Posterior vena cava (tissue), 2 donors: ENCODE data around the gene CHPT1. TPM values are rescaled to one million over a fixed set of nuclear protein-coding genes. Genes with fewer than 3 reads are reported as not detected.
"Not testable (repeated sequence)": the region's sequence is repeated elsewhere in the genome, so short reads cannot be mapped to it uniquely, and the experiment has no call there.

Source experiments
- DNase-seq: peaks from one replicate; pipeline ENCODE4 v3.0.0-alpha.2; 2020; ENCODE audit warnings: low spot score
- intact Hi-C, 2 donors: fragments of 100-400 bp; cut with DNase I; formaldehyde crosslinking; loops; one replicate each; pipeline versions ENCODE4 v1.14.1 to v1.14.2; 2022 to 2023
- long read RNA-seq, 2 donors: library from polyadenylated mRNA; unstranded; transcript quantifications; one replicate each; pipeline ENCODE4 v2.0.0, GENCODE V29; 2020 to 2021
- total RNA-seq, 2 donors: library from RNA; stranded (reverse); fragmentation: NEBNext Ultra II Directional; extraction: Animal tissue kit (Norgen Biotek cat#: 25700); gene quantifications; one replicate each; pipeline ENCODE4 v1.2.1, GENCODE V29; 2021
- donor health status: DM: yes; HTN: yes; CAD: no.
- donor health status: DM: yes; HTN: yes; CAD: no.

Gene CHPT1
- 10 to 100 TPM; 45.6 to 49.1 TPM for total RNA-seq
- long read RNA-seq, donor 1, transcript CHPT1-201 (9 exons, 1,585 nt) = major isoform, 26 of 36 reads
- long read RNA-seq, donor 1, partial matches to known transcripts = 2 of 36 reads
- long read RNA-seq, donor 1, other reads (novel, unspliced or antisense) = 4 of 36 reads
- long read RNA-seq, donor 2, transcript CHPT1-201 (9 exons, 1,585 nt) = major isoform, 9 of 14 reads
- long read RNA-seq, donor 2, partial matches to known transcripts = 1 of 14 reads
- long read RNA-seq, donor 2, other reads (novel, unspliced or antisense) = 2 of 14 reads

DNA sequence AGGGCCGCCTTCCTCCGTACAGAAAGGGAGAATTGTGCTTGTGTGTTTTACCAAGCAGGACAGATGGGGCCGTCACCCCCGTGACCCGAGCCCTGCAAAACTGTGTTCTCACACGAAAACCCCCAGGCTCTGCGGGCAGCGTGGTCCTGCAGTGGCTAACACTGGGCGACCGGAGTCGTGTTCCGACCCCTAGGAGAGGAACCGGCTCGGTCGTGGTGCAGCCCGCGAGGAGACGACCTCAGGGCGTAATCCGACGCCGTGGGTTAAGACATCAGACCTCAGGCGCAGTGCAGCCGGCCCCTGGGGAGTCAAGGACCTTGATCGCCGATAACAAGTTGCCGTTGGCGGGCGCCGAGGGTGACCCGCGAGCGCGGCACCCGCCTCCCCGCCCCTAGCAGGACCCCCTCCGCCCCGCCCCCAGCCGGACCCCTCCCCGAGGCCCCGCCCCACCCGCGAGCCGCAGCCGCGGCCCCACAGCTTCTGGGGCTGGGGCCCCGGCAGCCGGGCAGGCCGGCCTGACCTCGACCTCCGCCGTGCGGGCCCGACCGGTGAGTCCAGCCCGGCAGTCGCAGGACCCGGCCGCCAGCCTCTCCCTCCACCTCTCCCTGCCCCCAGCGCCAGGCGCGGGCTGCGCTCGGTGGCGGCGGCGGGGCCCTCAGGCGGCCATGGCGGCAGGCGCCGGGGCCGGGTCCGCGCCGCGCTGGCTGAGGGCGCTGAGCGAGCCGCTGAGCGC, at the start of gene CHPT1:
Gene CHPT1 (plus strand): TSS at position 444 of the 733 bp plus-strand sequence. CDS start 222 bp downstream, at position 666.
- peak; percentile 89 for DNase-seq
- intact Hi-C loops = no loop called here

DNA sequence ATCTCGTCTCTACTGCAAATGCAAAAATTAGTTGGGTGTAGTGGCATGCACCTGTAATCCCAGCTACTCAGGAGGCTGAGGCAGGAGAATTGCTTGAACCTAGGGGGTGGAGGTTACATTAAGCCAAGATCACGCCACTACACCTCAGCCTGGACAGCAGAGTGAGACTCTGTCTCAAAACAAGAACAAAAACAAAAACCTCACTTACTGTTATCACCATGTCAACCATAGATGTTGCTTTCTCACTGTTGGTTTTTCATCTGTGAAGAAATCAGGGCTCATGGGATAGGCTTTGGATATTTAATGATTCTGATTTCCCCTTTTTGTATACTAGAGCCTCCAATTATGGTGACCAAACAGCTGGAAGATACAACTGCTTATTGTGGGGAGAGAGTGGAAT, 49.7 kb upstream of the CHPT1 start:
- DNase-seq = no peak
- intact Hi-C loops = no loop called here

DNA sequence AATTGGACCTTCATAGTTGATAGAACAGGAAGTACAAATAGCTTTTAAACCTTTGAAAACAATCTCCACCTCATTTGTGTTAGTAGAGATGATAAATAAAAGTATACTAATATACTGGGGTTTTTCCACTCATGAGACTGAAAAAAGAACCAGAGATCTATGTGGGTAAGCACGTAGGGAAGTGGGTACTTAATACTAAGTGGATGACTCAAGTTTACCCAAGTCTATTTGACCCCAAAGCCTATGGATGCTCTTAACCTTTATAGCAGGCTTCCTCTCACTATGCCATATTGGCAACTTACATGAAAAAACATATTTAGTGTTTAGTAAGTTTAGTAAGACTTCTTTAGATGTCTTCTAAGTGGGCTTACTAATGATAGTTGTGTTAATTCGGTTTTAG, 49.2 kb upstream of the CHPT1 start:
- no peak for DNase-seq
- intact Hi-C loops = no loop called here

DNA sequence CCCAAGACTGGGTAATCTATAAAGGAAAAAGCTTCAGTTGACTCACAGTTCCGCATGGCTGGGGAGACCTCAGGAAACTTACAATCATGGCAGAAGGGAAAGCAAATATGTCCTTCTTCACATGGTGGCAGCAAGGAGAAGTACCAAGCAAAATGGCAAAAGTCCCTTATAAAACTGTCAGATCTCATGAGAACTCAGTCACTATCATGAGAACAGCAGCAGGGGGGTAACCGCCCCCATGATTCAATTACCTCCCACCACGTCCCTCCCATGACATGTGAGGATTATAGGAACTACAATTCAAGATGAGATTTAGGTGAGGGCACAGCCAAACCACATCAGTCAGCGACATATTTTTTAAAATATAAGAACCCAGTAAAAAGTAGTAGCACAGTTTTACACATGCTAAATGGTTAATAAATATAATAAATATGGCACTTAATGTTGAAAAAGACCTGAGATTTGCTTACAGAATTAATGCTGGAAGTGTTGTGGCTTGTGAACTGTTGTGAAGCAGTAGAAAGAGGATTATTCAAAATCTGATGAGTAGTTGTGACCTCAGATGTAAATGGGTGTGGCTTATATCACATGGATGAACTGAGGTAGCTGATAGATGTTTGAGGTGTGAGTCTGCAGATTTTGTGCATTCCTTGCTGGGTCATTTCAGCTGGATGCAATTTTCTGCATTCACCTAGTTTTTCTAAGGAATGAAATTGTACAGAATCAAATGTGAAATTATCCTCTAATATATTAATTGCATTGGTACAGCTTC, 46.9 kb upstream of the CHPT1 start:
- intact Hi-C loops = no loop called here
- DNase-seq = no peak

DNA sequence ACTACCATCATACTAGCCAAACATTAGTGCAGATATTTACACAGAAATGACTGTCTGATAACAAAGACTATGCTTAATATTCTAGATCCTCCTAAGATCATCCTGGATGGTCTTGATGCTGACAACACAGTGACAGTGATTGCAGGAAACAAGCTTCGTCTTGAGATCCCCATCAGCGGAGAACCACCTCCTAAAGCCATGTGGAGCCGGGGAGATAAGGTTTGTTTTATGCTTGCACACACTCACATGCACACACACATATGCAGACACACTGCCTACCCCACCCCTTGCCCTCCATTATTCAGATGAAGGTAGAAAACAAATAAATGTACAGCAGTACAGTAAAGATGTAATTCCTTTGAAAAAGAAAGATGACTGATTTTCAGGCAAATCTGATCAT, 44.4 kb upstream of the CHPT1 start:
- DNase-seq = no peak
- intact Hi-C loops = no loop called here

DNA sequence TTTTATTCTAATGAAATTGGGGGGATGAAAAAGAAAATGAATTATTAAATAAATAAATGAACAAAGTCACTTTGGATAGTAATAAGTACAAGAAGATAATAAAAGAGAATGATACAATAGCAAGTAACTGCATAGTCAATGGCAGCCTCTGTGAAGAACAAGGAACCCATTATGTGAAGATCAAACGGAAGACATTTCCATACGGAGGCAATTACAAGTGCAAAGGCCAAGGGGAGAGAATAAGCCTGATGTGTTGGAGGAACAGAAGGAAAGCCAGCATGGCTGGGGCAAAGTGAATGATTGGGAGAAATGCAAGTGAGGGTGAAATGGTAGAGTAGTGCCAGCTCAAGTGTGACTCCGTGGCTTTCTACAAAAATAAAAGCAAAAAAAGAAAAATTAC, 43.9 kb upstream of the CHPT1 start:
- no peak for DNase-seq
- intact Hi-C loops = no loop called here

DNA sequence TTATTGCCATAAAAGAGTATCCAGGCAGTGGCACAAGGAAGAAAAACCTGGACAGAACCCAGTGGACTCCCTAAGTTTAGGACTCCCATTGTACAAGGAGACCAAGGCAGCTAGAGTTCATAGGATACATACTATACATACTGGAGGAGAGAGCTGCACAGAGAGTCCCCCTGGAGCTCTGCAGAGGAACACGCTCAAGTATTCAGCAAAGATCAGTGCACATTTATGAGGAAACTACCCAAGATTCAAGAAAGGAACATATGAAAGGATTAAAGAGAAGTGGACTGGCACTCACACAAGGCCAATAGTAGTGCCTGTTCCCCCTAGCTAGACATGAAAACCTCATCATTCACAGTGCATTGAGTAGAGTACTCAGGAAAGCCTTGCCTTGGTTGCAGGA, 43.0 kb upstream of the CHPT1 start:
- intact Hi-C loops = no loop called here
- no peak for DNase-seq

DNA sequence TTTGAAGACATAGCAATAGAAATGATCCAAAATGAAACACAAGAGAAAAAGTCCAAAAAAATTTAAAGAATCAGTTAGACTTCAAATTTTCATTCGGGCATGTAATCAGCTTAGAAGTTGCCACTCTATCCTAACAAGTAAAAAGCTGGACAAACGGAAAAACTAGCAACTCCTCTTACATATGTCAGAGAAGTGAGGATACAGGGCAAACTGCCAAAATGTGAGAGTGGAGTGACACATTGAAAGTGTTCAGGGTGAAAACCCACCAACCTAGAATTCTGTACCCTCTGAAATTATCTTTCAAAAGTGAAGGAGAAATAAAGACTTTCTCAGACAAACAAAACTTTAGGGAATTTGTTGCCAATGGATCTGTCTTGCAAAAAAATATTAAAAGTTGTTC, 42.0 kb upstream of the CHPT1 start:
- no peak for DNase-seq
- intact Hi-C loops = no loop called here

DNA sequence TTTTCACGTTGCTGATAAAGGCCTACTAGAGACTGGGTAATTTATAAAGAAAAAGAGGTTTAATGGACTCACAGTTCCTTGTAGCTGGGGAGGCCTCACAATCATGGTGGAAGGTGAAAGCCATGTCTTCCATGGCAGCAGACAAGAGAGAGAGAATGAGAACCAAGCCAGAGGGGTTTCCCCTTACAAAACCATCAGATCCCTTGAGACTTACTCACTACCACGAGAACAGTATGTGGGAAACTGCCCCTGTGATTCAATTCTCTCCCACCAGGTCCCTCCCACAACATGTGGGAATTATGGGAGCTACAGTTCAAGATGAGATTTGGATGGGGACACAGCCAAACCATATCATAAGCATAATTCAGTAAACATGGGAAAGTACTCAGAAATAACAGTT, 36.8 kb upstream of the CHPT1 start:
- intact Hi-C loops, DNase-seq: not testable (repeated sequence)

DNA sequence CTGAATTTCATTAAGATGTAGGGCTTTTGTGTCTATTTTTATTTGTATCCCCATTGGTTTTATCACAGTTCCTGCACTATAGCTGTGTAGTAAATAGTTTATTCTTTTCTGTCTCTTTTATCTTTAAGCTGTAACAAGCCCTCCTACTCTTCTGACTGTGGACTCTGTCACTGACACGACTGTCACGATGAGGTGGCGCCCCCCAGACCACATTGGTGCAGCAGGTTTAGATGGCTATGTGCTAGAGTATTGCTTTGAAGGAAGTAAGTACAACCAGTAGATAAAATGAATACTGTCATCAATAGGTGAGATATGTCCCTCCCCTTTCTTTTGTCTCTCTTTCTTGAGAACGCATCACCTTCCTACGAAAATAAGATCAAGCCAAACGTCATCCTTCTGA, 34.1 kb upstream of the CHPT1 start:
- no peak for DNase-seq
- intact Hi-C loops = no loop called here

DNA sequence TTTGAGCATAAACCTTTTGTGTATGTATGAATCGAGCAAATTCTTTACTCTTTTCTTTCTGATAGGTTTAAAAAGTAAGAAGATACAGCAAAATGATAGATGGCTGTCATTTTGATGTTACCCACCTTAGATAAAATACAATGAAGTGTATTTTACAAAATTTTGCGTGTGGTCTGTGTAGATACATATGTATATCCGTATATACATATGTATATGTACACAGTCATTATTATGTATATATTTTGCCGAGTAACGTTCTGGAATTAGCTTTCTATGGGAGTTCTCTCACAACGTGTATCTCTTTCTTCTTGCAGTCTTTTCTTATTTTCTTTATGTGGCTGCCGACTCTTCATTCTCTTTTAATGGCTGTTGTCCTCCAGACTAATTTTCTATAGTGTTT, 32.4 kb upstream of the CHPT1 start:
- intact Hi-C loops = no loop called here
- DNase-seq = no peak

DNA sequence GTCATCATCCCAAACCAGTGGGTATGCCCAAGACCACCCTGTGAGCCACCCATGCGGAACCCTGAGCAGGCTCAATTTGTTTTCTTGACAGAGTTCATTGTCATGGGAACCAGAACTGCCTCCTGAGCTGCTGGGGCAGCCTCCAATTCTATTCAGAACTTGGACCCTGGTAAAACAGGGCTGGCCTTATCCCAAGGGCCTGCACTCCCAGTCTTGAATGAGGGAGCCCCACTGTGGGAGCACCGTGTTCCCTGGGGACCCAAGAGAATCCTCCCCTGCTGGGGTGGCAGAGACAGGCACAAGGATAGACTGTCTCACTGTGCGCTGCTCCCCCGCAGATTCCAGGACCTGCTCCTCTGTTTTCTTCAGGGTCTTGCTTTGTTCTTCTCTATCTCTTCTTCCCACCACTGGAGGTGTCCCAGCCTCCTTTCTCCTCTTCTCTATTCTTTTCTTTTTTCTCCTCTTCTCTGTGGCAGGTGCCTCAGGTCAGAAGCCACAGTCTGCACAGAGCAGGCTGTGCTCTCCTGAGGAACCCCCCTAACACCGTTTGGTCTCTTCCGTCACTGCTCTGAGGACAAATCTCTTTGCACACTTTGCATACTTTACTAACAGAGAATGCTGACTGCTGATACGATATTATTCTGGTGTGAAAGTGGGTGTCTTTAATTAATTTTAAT, 31.2 kb upstream of the CHPT1 start:
- intact Hi-C loops = no loop called here
- DNase-seq = no peak

DNA sequence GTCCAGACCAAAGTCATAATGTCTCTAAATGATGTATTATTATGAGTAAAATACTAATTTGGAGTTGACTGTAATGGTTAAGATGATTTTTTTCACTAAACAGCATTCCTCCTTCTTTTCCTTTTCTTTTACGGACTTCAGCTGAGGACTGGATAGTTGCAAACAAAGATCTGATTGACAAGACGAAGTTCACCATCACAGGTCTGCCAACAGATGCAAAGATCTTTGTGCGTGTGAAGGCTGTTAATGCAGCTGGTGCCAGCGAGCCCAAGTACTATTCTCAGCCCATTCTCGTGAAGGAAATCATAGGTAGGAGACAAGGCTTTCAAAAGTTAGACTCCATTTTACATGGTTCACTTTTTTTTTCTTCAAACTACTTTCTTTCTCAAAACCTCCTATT, 29.8 kb upstream of the CHPT1 start:
- DNase-seq = no peak
- intact Hi-C loops = no loop called here

DNA sequence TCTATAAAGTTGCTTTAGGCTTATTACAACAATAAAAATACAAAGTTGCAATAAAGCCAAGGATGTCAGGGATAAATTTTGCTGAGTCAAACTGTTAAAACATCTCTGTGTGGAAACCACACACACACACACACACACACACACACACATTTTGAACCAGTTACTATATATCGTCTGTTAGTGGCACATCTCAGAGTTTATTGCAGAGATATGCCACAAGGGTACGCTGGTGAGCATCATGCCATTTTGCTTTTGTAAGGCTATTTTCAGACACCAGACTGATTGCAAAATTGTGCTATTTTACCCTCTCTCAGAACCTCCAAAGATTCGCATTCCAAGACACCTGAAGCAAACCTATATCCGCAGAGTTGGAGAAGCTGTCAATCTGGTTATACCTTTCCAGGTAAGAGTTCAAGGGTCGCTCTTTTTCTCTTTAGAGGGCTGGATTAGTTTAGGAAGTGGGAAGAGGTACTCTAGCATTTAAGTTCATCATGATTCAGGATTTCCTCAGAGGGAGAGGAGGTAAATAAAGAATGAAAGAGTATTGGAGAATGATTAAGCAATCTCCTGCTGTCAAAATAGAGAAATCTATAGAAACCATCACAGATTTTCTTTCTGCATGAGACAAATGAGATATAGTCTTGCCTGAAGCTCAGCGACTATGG, 27.3 kb upstream of the CHPT1 start:
- DNase-seq = no peak

DNA sequence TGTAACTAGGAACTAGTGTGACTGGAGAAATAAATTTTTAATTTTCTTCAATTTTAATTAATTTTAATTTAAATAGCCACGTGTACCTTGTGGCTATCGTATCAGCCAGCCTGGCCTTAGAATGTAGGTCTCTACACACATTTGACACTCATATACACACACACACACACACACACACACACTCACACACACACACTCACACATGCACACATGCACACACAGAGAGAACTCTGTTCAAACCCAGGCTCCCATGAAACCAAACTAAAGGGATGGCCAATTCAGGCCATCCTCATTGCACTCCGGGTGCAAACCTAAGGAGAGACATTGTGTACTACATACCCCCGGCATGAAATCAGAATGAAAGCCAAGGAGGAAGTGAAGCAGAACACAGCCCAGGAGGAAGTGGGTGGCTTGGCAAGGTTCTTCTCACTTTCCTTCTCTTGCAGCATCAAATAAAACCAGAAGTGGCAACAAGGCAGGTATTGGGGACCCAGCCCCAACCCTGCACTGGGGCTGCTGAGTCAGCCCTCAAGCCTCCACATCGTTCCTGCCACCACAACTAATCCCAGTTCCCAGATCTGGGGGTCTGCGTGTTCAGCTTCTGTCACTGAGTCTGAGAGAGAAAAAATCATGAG, 26.2 kb upstream of the CHPT1 start:
- DNase-seq = no peak
- intact Hi-C loops = no loop called here

More for the DNA sequence above, 27.3 kb upstream of the CHPT1 start:
- intact Hi-C loops = no loop called here

DNA sequence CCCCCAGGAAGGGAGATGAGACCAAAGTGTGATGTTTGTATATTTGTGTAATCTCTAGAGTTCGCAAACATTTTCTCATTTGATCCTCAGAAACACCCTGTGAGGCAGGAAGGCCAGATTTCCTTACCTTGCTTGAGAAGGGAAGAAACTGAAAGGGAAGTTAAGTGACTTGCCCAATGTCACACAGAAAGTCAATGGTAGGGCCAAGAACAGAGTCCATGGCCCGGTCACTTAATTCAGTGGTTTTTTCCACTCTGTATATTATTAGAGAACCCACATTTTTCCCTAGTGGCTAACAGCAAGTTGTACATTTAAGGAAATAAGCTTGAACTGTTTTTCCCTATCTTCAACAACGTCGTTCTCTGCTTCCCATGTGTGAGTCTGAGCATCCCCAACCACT, 25.6 kb upstream of the CHPT1 start:
- DNase-seq = no peak
- intact Hi-C loops = no loop called here

DNA sequence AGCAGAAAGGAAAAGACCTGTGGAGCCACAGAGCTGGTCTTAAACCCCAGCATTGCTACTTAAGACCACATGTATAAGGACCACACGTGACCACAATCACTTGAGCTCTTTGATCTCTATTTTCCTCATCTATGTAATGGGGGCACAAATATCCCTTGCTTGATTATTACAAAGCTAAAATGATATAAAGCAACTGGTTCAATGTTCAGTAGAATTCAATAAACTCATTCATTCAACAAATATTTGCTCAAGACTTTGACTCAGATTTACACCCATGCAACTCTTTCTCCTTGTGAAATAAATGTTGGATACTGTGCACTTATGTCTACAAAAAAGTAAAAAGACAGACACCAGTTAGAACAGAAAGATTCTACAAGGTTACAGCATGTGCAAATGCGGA, 21.9 kb upstream of the CHPT1 start:
- intact Hi-C loops = no loop called here
- no peak for DNase-seq

DNA sequence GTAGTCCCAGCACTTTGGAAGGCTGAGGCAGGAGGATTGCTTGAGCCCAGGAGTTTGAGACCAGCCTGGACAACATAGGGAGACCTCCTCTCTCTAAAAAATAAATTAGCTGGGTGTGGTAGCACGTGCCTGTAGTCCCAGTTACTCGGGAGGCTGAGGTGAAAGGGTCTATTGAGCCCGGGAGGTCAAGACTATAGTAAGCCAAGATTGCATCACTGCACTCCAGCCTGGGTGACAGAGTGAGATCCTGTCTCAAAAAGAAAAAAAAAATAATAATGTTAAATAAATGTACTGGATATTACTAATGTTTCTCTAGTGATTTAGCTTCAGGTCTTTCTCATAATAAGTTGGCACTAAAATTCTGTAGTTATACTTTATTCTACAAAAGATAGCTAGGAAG, 20.9 kb upstream of the CHPT1 start:
- DNase-seq, intact Hi-C loops: not testable (repeated sequence)

DNA sequence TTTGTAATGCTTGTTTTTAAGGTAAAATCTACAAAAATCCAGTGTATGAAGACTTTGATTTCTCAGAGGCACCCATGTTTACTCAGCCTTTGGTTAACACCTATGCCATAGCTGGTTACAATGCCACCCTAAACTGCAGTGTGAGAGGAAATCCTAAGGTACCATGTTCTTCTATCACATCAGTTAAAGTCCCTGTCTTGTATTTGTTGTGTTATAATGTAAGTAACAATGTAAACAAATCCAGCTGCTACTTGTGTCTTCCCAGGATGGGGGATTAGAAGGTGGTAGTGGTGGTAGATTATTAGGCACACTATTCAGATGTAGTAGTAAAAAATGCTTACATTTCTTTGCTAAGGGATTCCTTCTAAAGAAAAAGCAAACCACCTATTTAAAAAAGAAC, 19.4 kb upstream of the CHPT1 start:
- intact Hi-C loops = no loop called here
- no peak for DNase-seq
